SK-N-SH (cell line): Measurements from ENCODE around the gene XIAP.

ENCODE experiments used
- CTCF ChIP-seq: fragments of 200-600 bp; sonication (generic); IDR thresholded peaks from 2 replicates; pipeline ENCODE4 v1.6.1; 2017; ENCODE audit warnings: antibody characterized with exemption, mild to moderate bottlenecking, moderate library complexity
- ELF1 ChIP-seq: IDR thresholded peaks from 2 replicates; pipeline ENCODE4 v1.4.0; 2012
- EZH2phosphoT487 ChIP-seq: fragments of 200-600 bp; sonication (generic); IDR thresholded peaks from 2 replicates; pipeline ENCODE4 v1.6.1; 2017; ENCODE audit warnings: low read depth, mixed run types, mild to moderate bottlenecking, antibody characterized with exemption, moderate library complexity, borderline replicate concordance
- GABPA ChIP-seq: IDR thresholded peaks from 2 replicates; pipeline ENCODE4 v1.4.0; 2012; ENCODE audit warnings: low read depth, mild to moderate bottlenecking
- GATA2 ChIP-seq: sonication (generic); formaldehyde crosslinking; IDR thresholded peaks from 2 replicates; pipeline ENCODE4 v1.5.0; 2020; ENCODE audit warnings: mild to moderate bottlenecking, missing genetic modification reagents
- MAX ChIP-seq: IDR thresholded peaks from 2 replicates; pipeline ENCODE4 v1.4.0; 2012; ENCODE audit warnings: low read depth
- MEF2A ChIP-seq: IDR thresholded peaks from 2 replicates; pipeline ENCODE4 v1.4.0; 2012; ENCODE audit warnings: low read depth, borderline replicate concordance
- PBX3 ChIP-seq: IDR thresholded peaks from 2 replicates; pipeline ENCODE4; 2012
- POLR2AphosphoS5 ChIP-seq: IDR thresholded peaks from 2 replicates; pipeline ENCODE4 v1.6.1; 2012; ENCODE audit warnings: low read depth, low read length
- RAD21 ChIP-seq: IDR thresholded peaks from 2 replicates; pipeline ENCODE4 v1.6.1; 2012; ENCODE audit warnings: mild to moderate bottlenecking, low read length
- SIN3A ChIP-seq: IDR thresholded peaks from 2 replicates; pipeline ENCODE4 v1.6.1; 2012; ENCODE audit warnings: low read depth, mild to moderate bottlenecking, low read length, moderate library complexity, borderline replicate concordance
- TAF1 ChIP-seq: IDR thresholded peaks from 2 replicates; pipeline ENCODE4 v1.6.1; 2012; ENCODE audit warnings: low read depth, mild to moderate bottlenecking, low read length, moderate library complexity, borderline replicate concordance
- USF1 ChIP-seq: IDR thresholded peaks from 2 replicates; pipeline ENCODE4 v1.4.0; 2012; ENCODE audit warnings: low read depth, borderline replicate concordance
- YY1 ChIP-seq: IDR thresholded peaks from 2 replicates; pipeline ENCODE4 v1.4.0; 2012; ENCODE audit warnings: low read depth, mild to moderate bottlenecking

GRCh38 chrX:123834116-123834515 is 25.7 kb upstream of the XIAP start:
- no peak for TF ChIP-seq CTCF
- no peak for TF ChIP-seq SIN3A
- no peak for TF ChIP-seq PBX3
- no peak for TF ChIP-seq GABPA
- no peak for TF ChIP-seq TAF1
- TF ChIP-seq GATA2 (CRISPR knock-in tag) = no peak
- TF ChIP-seq MEF2A = no peak
- no peak for TF ChIP-seq EZH2phosphoT487
- TF ChIP-seq YY1 = no peak
- TF ChIP-seq RAD21 = no peak
- no peak for TF ChIP-seq ELF1
- no peak for TF ChIP-seq POLR2AphosphoS5
- no peak for TF ChIP-seq MAX
- no peak for TF ChIP-seq USF1
